SK-N-MC (cell line): ENCODE results near the gene RAD21L1.

Experiments used
- EZH2 ChIP-seq: fragments of 200-600 bp; sonication (generic); IDR thresholded peaks from one replicate; pipeline ENCODE4 v1.6.1; 2017; ENCODE audit warnings: antibody characterized with exemption
- FOXP2 ChIP-seq: optimal IDR thresholded peaks from 2 replicates; pipeline ENCODE3; 2011; ENCODE audit warnings: mild to moderate bottlenecking, moderate library complexity; ENCODE audit not compliant: insufficient read depth; ENCODE audit errors: extremely low read length, control extremely low read depth
- POLR2AphosphoS5 ChIP-seq: IDR thresholded peaks from 2 replicates; pipeline ENCODE4 v1.6.1; 2012; ENCODE audit warnings: mild to moderate bottlenecking, low read depth, low read length, borderline replicate concordance

DNA sequence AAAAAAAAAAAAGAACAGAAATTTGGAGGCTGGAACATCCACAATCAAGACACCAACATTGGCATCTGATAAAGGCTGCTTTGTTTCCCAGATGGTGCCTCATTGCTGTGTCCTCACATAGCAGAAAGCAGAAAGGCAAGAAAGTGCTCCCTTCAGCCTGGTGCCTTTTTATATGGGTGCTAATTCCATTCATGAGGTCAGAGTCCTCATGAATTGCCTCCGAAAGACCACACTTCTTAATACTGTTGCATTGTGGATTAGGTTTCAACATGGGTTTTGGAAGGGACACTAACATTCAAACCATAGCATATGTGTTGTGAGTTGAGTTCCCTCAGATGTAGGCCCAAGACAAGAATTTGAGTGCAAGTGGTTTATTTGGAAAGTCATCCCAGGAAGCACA lies 30.6 kb upstream of the RAD21L1 start:
- TF ChIP-seq EZH2 (no peak), POLR2AphosphoS5 (no peak), FOXP2 (no peak)
